Heart left ventricle (tissue), 16 donors: ENCODE results near the gene RBAK. TPM values are rescaled to one million over a fixed set of nuclear protein-coding genes. Genes with fewer than 3 reads are reported as not detected.

Experiments used
- ATAC-seq, 4 donors: fragments of 200-7000 bp; cut with Tn5 transposase; one replicate each; pipeline ENCODE4 v1.9.1; 2020 to 2022; ENCODE audit warnings: moderate library complexity in 4 of 4, mild to moderate bottlenecking in 3 of 4, moderate number of reproducible peaks in 1 of 4
- DNase-seq, 5 donors: peaks; one replicate each; pipeline ENCODE4 v3.0.0-alpha.2; 2020
- H3K27ac ChIP-seq, 12 donors: fragments of 200-600 bp; sonication (generic) in 4 of 12; one replicate each; pipeline versions ENCODE4 v1.5.0 to v1.8.0; 2016 to 2022; ENCODE audit warnings: mild to moderate bottlenecking in 2 of 12
- H3K27me3 ChIP-seq, 9 donors: fragments of 200-600 bp; sonication (generic) in 2 of 9; one replicate each; pipeline versions ENCODE4 v1.5.1 to v1.8.0; 2016 to 2022; ENCODE audit warnings: mild to moderate bottlenecking in 3 of 9
- H3K36me3 ChIP-seq, 9 donors: fragments of 200-600 bp; sonication (generic) in 2 of 9; one replicate each; pipeline versions ENCODE4 v1.5.0 to v1.8.0; 2018 to 2022; ENCODE audit warnings: mild to moderate bottlenecking in 2 of 9
- H3K4me1 ChIP-seq, 12 donors: fragments of 200-600 bp; sonication (generic) in 4 of 12; one replicate each; pipeline versions ENCODE4 v1.5.0 to v1.8.0; 2016 to 2022; ENCODE audit warnings: mild to moderate bottlenecking in 3 of 12
- H3K4me3 ChIP-seq, 12 donors: fragments of 200-600 bp; sonication (generic) in 4 of 12; one replicate each; pipeline versions ENCODE4 v1.5.0 to v1.8.0; 2017 to 2022; ENCODE audit warnings: mild to moderate bottlenecking in 9 of 12, moderate library complexity in 4 of 12
- H3K9me3 ChIP-seq, 12 donors: fragments of 200-600 bp; sonication (generic) in 4 of 12; one replicate each; pipeline versions ENCODE4 v1.5.0 to v1.8.0; 2016 to 2022; ENCODE audit warnings: mild to moderate bottlenecking in 1 of 12
- POLR2A ChIP-seq, 2 donors: fragments of 450-650 bp; IDR thresholded peaks; one replicate each; pipeline ENCODE4 v1.6.1; 2017; ENCODE audit warnings: antibody characterized with exemption in 2 of 2, mild to moderate bottlenecking in 2 of 2, moderate library complexity in 2 of 2
- WGBS, 4 donors: extraction: QIAGEN DNeasy Blood & Tissue Kit in 2 of 4; methylation state at CpG; one replicate each; pipeline versions ENCODE4 v1.1.5 to v1.1.7; 2013 to 2018; 5-methylcytosine and 5-hydroxymethylcytosine counted together
- intact Hi-C, 10 donors: fragments of 100-400 bp; cut with DNase I; formaldehyde crosslinking; loops; one replicate each; pipeline versions ENCODE4 v1.11.1 to v1.14.2; 2022
- polyA plus RNA-seq, 2 donors: library from polyadenylated mRNA; stranded (reverse); fragments of 200-250 nt; gene quantifications; one replicate each; pipeline ENCODE4 v1.2.3, GENCODE V29; 2013
- total RNA-seq, 9 donors: library from RNA; depleted of rRNA in 2 of 9; stranded (reverse); fragments of >200 nt in 2 of 9; fragmentation: NEBNext Ultra II Directional in 3 of 9; extraction: Animal tissue kit (Norgen Biotek cat#: 25700) in 3 of 9; gene quantifications; one replicate each; pipeline versions ENCODE4 v1.1.0 to v1.2.4, GENCODE V29; 2016 to 2023
- TF ChIP-seq, protein P1 (sequence below), 12 donors: fragments of 200-600 bp; sonication (generic) in 4 of 12; IDR thresholded peaks; one replicate each; pipeline versions ENCODE4 v1.5.0 to v1.8.0; 2018 to 2022; ENCODE audit warnings: antibody characterized with exemption in 12 of 12, mild to moderate bottlenecking in 5 of 12
- donor health status: ischemic (EF 13 %, LVEDD 7.1; RV severe dilation, severe dysfunction).
- donor health status: healthy with polysubstance abuse.
- donor health status: DM: no; HTN: yes; CAD: no.
- donor health status: DM: no; HTN: no; CAD: no.
- donor health status: ischemic (EF 25% LVEDD 6.9; RV normal size, moderate dysfunction).
- donor health status: ischemic (EF 25% LVEDD 5.7; RV mildly dilated, moderate dysfunction).
- donor health status: healthy.
- donor health status: DM: yes; HTN: yes; CAD: no.
- donor health status: ischemic (EF 35%, LVEDD 5.7; RV mildly dilated, moderate dysfunction).
- donor health status: nonischemic (EF 11% LVEDD 7.7; RV severe dilation, severe dysfunction).
- donor health status: DM: yes; HTN: yes; CAD: no.
- donor health status: PGD.
- donor health status: ischemic (EF 29% LVEDD 5.4; RV normal size, mild dysfunction).
- donor health status: nonischemic (EF 23%, LVEDD 6.1; RV moderate dilation, normal function).

RBAK gene
- total and polyA plus RNA-seq, 11 donors, result 4.2 to 10.6 (median 8.1) TPM

DNA sequence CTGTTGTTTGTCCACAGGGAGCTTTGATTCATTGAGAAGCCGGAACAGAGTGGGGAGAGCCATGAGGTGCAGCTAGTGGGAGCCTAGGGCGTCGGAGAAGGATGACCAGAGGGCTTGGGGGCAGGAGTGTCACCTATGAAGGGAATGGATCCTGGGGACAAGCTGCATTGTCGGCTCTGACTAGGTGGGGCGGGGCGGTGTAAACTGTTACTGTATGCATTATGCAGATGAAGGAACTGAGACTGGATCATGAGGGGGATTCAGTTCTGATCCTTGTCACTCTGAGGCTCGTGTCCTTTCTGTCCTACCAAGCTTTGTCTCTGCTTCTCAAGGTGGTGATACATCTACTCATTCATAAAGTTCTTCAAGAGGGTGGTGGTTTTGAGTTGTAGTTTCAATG, 46.8 kb upstream of the RBAK start:
- DNase-seq, result no peak
- Histone ChIP-seq H3K4me1 (no peaks in the 10 kb centered on the region), H3K27ac (no peak overlapping the region), H3K4me3 (no peak overlapping the region), H3K27me3 (no peaks in the 10 kb centered on the region), H3K36me3 (peaks cover 0 to 68% (median 50%) of the 10 kb centered on the region in 9 donors), H3K9me3 (no peaks in the 10 kb centered on the region)
- TF ChIP-seq, protein P1, sequence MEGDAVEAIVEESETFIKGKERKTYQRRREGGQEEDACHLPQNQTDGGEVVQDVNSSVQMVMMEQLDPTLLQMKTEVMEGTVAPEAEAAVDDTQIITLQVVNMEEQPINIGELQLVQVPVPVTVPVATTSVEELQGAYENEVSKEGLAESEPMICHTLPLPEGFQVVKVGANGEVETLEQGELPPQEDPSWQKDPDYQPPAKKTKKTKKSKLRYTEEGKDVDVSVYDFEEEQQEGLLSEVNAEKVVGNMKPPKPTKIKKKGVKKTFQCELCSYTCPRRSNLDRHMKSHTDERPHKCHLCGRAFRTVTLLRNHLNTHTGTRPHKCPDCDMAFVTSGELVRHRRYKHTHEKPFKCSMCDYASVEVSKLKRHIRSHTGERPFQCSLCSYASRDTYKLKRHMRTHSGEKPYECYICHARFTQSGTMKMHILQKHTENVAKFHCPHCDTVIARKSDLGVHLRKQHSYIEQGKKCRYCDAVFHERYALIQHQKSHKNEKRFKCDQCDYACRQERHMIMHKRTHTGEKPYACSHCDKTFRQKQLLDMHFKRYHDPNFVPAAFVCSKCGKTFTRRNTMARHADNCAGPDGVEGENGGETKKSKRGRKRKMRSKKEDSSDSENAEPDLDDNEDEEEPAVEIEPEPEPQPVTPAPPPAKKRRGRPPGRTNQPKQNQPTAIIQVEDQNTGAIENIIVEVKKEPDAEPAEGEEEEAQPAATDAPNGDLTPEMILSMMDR (IDR thresholded peaks at IDR 0.05), result no peak
- no peak for TF ChIP-seq POLR2A (IDR thresholded peaks at IDR 0.05)
- intact Hi-C loops, result no loop called here
- no peak for ATAC-seq
- 90 to 96% (median 94%) methylated on average over 7 of the region's 7 CpGs for WGBS, 4 donors

DNA sequence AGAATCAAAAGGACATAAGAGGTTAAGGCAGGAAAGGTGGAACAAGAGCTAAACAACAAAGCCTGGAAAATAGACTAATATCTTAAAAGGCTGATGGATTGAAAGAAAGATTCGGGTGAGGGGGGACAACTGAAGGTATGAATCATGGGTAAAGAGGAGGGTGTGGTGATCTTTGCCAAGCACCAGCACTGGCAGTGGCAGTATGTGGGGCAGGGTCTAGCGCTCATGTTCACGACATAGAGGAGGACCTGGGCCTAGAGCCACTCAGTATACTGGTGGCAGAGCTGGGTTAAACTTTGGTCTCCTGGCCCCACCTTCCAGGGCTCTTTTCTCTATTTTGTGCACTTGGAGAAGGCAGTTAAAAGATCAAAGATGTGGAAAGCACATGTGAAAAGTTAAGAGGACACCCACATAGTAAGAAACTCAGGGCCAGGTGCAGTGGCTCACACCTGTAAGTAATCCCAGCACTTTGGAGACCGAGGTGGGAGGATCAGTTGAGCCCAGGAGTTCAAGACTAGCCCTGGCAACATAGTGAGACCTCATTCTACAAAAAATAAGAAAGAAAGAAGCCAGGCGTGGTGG, 46.2 kb upstream of the RBAK start:
- Histone ChIP-seq H3K9me3 (no peaks in the 10 kb centered on the region), H3K36me3 (peaks cover 0 to 65% (median 49%) of the 10 kb centered on the region in 9 donors), H3K27me3 (no peaks in the 10 kb centered on the region), H3K27ac (no peak overlapping the region), H3K4me3 (no peak overlapping the region), H3K4me1 (no peaks in the 10 kb centered on the region)
- intact Hi-C loops, result no loop called here
- DNase-seq (no peak), ATAC-seq (no peak)
- TF ChIP-seq, protein P1 (IDR thresholded peaks at IDR 0.05), result no peak
- no peak for TF ChIP-seq POLR2A (IDR thresholded peaks at IDR 0.05)
- WGBS, 4 donors, result 93 to 96% (median 96%) methylated on average over 5 of the region's 5 CpGs

DNA sequence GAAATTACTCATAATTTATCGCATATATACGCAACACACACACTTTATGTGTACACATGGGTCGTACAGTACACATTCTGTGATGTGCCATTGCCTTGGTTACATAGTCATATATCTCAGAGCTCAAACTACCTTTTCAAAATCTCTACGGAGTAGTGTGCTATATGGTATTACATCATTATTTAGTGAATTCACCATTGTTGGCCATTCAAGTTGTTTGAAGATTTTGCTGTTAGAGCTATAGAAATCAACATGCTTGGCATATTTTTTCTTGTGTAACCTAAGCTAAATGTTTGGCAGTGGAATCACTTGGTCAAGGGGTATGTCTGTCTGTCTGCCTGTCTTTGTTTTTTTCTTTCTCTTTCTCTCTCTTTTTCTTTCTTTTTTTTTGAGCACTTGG, 44.7 kb upstream of the RBAK start:
- DNase-seq, result no peak
- Histone ChIP-seq H3K36me3 (peaks cover 0 to 62% (median 41%) of the 10 kb centered on the region in 9 donors), H3K4me3 (no peak overlapping the region), H3K27ac (no peak overlapping the region), H3K27me3 (no peaks in the 10 kb centered on the region), H3K4me1 (no peaks in the 10 kb centered on the region), H3K9me3 (no peaks in the 10 kb centered on the region)
- 81 to 95% (median 95%) methylated on average over 4 of the region's 4 CpGs for WGBS, 4 donors
- intact Hi-C loops, result no loop called here
- no peak for TF ChIP-seq POLR2A (IDR thresholded peaks at IDR 0.05)
- TF ChIP-seq, protein P1 (IDR thresholded peaks at IDR 0.05), result no peak
- no peak for ATAC-seq

DNA sequence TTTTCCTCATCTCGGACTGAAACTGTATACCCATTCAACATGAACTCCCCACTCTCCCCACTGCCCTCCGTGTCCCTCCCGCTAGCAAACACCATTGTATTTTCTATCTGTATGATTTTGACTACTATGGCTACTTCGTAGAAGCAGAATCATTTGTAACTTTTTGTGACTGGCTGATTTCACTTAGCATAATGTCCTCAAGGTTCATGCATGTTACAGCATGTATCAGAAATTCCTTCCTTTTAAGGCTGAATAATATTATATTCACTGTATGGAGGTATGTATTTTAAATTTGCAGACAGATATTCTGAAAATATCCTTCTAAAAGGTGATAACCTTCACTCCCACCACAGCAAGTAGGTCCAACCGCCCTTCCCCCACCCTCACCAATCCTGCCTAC, 43.7 kb upstream of the RBAK start:
- H3K4me3 ChIP-seq, result no peak overlapping the region
- peaks cover 0 to 56% (median 32%) of the 10 kb centered on the region in 9 donors for H3K36me3 ChIP-seq
- intact Hi-C loops, result no loop called here
- ATAC-seq (no peak), DNase-seq (no peak)
- no peak for TF ChIP-seq POLR2A (IDR thresholded peaks at IDR 0.05)
- TF ChIP-seq, protein P1 (IDR thresholded peaks at IDR 0.05), result no peak
- no peaks in the 10 kb centered on the region for H3K9me3 ChIP-seq
- no peaks in the 10 kb centered on the region for H3K4me1 ChIP-seq
- WGBS, 4 donors, result 94 to 97% (median 96%) methylated on average over 5 of the region's 5 CpGs
- H3K27ac ChIP-seq, result no peak overlapping the region
- H3K27me3 ChIP-seq, result no peaks in the 10 kb centered on the region
